GM12878 (cell line): ENCODE measurements around the gene RAPGEF3. TPM values are rescaled to one million over a fixed set of nuclear protein-coding genes. Genes with fewer than 3 reads are reported as not detected.

Source experiments
- ATAC-seq: fragments of 200-7000 bp; cut with Tn5 transposase; 3 replicates; pipeline ENCODE4 v1.9.1; 2020; ENCODE audit warnings: mild to moderate bottlenecking, moderate library complexity
- BruUV-seq: library from RNA; stranded (reverse); fragments of 400-500 nt; replicated peaks from 2 replicates; lab custom pipeline; 2021; lab: Mats Ljungman, UMichigan
- CTCF ChIA-PET: fragments of 300-600 bp; sonication (Branson Sonifier 250); formaldehyde crosslinking; extraction: SDS; loops from one replicate; lab custom pipeline; 2021; ENCODE audit warnings: inconsistent platforms; lab: Yijun Ruan, JAX
- POLR2A ChIA-PET: fragments of 350-600 bp; formaldehyde crosslinking; extraction: SDS; loops from one replicate; lab custom pipeline; 2021; ENCODE audit warnings: inconsistent platforms; lab: Charles Lee
- RAD21 ChIA-PET: fragments of 300-600 bp; sonication (Branson Sonifier 250); formaldehyde crosslinking; loops from one replicate; lab custom pipeline; 2023; ENCODE audit warnings: antibody characterized with exemption; ENCODE audit not compliant: unreplicated experiment; lab: Charles Lee
- SMC1A ChIA-PET: fragments of 300-600 bp; sonication (Branson Sonifier 250); formaldehyde crosslinking; loops from one replicate; lab custom pipeline; 2023; ENCODE audit not compliant: unreplicated experiment, uncharacterized antibody; lab: Charles Lee
- DNase-seq: peaks from one replicate; pipeline ENCODE4 v3.0.0-alpha.2; 2011; ENCODE audit warnings: low read depth, low spot score
- FAIRE-seq: peaks from 3 replicates; lab custom pipeline; 2011; peaks lifted over from hg19 to GRCh38; lab: Jason Lieb, UNC
- H2AFZ ChIP-seq: 2 replicates; pipeline ENCODE4 v1.6.0; 2011; ENCODE audit warnings: low read depth, low read length, control low read depth; ENCODE audit not compliant: control insufficient read depth
- H3K27ac ChIP-seq: 2 replicates; pipeline ENCODE4 v1.5.1; 2011; ENCODE audit warnings: control low read depth; ENCODE audit not compliant: control insufficient read depth, insufficient read depth
- H3K27me3 ChIP-seq, 2 experiments: replicated peaks in 1 of 2; 2 replicates each; pipeline versions ENCODE4 v1.6.0 to v1.6.1; 2011; ENCODE audit warnings: low read length in 1 of 2; ENCODE audit not compliant: control insufficient read depth in 2 of 2, insufficient read depth in 2 of 2
- H3K36me3 ChIP-seq, 2 experiments: 2 replicates each; pipeline ENCODE4 v1.5.1; 2011; ENCODE audit warnings: low read length in 1 of 2; ENCODE audit not compliant: control insufficient read depth in 2 of 2, insufficient read depth in 2 of 2
- H3K4me1 ChIP-seq: 2 replicates; pipeline ENCODE4 v1.6.1; 2011; ENCODE audit warnings: mild to moderate bottlenecking, low read length, moderate library complexity, mixed read lengths; ENCODE audit not compliant: control insufficient read depth, insufficient read depth
- H3K4me2 ChIP-seq: 2 replicates; pipeline ENCODE4 v1.6.0; 2011; ENCODE audit warnings: control low read depth; ENCODE audit not compliant: control insufficient read depth, insufficient read depth
- H3K4me3 ChIP-seq: fragments of 200-600 bp; sonication (generic); 2 replicates; pipeline ENCODE4 v1.5.1; 2016
- H3K79me2 ChIP-seq: 2 replicates; pipeline ENCODE4 v1.6.0; 2011; ENCODE audit warnings: low read length; ENCODE audit not compliant: control insufficient read depth, insufficient read depth
- H3K9ac ChIP-seq: 2 replicates; pipeline ENCODE4 v1.8.0; 2011; ENCODE audit warnings: low read length, control low read depth, mixed read lengths; ENCODE audit not compliant: control insufficient read depth, insufficient read depth
- H3K9me3 ChIP-seq: replicated peaks from 3 replicates; pipeline ENCODE4 v1.5.1; 2011; ENCODE audit warnings: mild to moderate bottlenecking, low read length; ENCODE audit not compliant: control insufficient read depth, insufficient read depth
- H4K20me1 ChIP-seq: 2 replicates; pipeline ENCODE4 v1.6.0; 2011; ENCODE audit not compliant: control insufficient read depth, insufficient read depth
- ATF2 ChIP-seq: IDR thresholded peaks from 2 replicates; pipeline ENCODE4 v1.6.1; 2012; ENCODE audit warnings: low read length, inconsistent platforms
- BRCA1 ChIP-seq: IDR thresholded peaks from 2 replicates; pipeline ENCODE4 v1.6.1; 2011; ENCODE audit warnings: low read depth, low read length, improper control_type of control experiment
- CEBPB ChIP-seq, 2 experiments: fragments of 150-350 bp in 1 of 2; IDR thresholded peaks; 2 replicates each; pipeline ENCODE4 v1.6.1; 2012 to 2014; ENCODE audit warnings: low read depth in 2 of 2, low read length in 2 of 2, borderline replicate concordance in 1 of 2, inconsistent platforms in 1 of 2
- IKZF2 ChIP-seq, 2 experiments: fragments of 450-650 bp; IDR thresholded peaks; 2 replicates each; pipeline ENCODE4 v1.6.1; 2017; ENCODE audit warnings: mild to moderate bottlenecking in 2 of 2, moderate library complexity in 2 of 2
- RAD21 ChIP-seq: IDR thresholded peaks from 2 replicates; pipeline ENCODE4 v1.6.1; 2011; ENCODE audit warnings: mild to moderate bottlenecking, low read depth, low read length, moderate library complexity; ENCODE audit not compliant: insufficient read depth
- SMARCA5 ChIP-seq: fragments of 450-650 bp; IDR thresholded peaks from 2 replicates; pipeline ENCODE4 v1.6.1; 2017; ENCODE audit warnings: mild to moderate bottlenecking
- SREBF2 ChIP-seq: IDR thresholded peaks from 2 replicates; pipeline ENCODE4 v1.6.1; 2012; ENCODE audit warnings: mild to moderate bottlenecking, low read length
- WGBS: methylation state at CpG from one replicate; pipeline ENCODE4 v1.1.6; 2016; ENCODE audit warnings: low lambda C conversion rate; ENCODE audit not compliant: insufficient replicate concordance, insufficient coverage; ENCODE audit errors: missing lambda C conversion rate; 5-methylcytosine and 5-hydroxymethylcytosine counted together
- in situ Hi-C: fragments of 300-500 bp; cut with MboI; formaldehyde crosslinking; loops from 9 replicates; pipeline ENCODE4 v1.14.3; 2018; ENCODE audit warnings: mixed read lengths
- intact Hi-C: fragments of 100-400 bp; cut with micrococcal nuclease; formaldehyde crosslinking; loops from one replicate; pipeline ENCODE4 v1.14.2; 2022; ENCODE audit not compliant: unreplicated experiment
- polyA plus RNA-seq, 11 experiments: library from polyadenylated mRNA; depleted of rRNA in 4 of 11; unstranded in 6 of 11; stranded (reverse) in 5 of 11; fragments of >200 nt; fragmentation: Nextera tagmentation in 4 of 11; fragmentation: Illumina TruSeq in 1 of 11; extraction: Ambion mirVana in 4 of 11; extraction: Trizol in 1 of 11; gene quantifications; 1 replicate in 1 of 11; 2 replicates in 10 of 11; pipeline versions ENCODE4 v1.2.1 to v1.2.3, GENCODE V29; 2011 to 2016; ENCODE audit warnings: inconsistent platforms in 2 of 11, missing spikeins in 2 of 11, low read depth in 1 of 11
- total RNA-seq, 4 experiments: library from RNA; depleted of rRNA in 3 of 4; stranded (reverse); fragments of >200 nt in 3 of 4; fragmentation: Illumina TruSeq in 1 of 4; extraction: Trizol in 1 of 4; gene quantifications; 2 replicates each; pipeline versions ENCODE4 v1.2.1 to v1.2.3, GENCODE V29; 2013 to 2021

Gene RAPGEF3
- total and polyA plus RNA-seq, 10 of the 15 experiments (the other 5 are each of a cell fraction or from before 2014, with no cell fraction given), result 0.02 to 0.92 (median 0.31) TPM; not detected in 2

GRCh38 chr12:47770086-47770726 is 11.5 kb upstream of the RAPGEF3 start:
- H3K9me3 ChIP-seq, result no peaks in the 10 kb centered on the region
- WGBS, result 88% methylated on average over 3 of the region's 3 CpGs
- RAD21 ChIA-PET, result interaction anchor here (1.0 to 8.9 kb wide), 6 partner anchors 9 to 67 kb away, joined by 3 to 327 read pairs (median 37); partner anchors contain the start of gene RAPGEF3
- H3K4me2 ChIP-seq, result no peak overlapping the region
- no peak for DNase-seq
- no peaks in the 10 kb centered on the region for H3K79me2 ChIP-seq
- CTCF ChIA-PET, result interaction anchor here (0.9 to 19.3 kb wide), 10 partner anchors 9 to 179 kb away, joined by 3 to 814 read pairs (median 26); partner anchors contain the start of genes ENDOU and RAPGEF3
- no peak overlapping the region for H3K27ac ChIP-seq
- no peak overlapping the region for H2AFZ ChIP-seq
- H3K9ac ChIP-seq, result no peak overlapping the region
- no peak for FAIRE-seq
- H3K36me3 ChIP-seq, result no peaks in the 10 kb centered on the region
- H4K20me1 ChIP-seq, result no peaks in the 10 kb centered on the region
- ATAC-seq, result no peak
- no TSS peak for BruUV-seq
- H3K27me3 ChIP-seq, result no peaks in the 10 kb centered on the region
- POLR2A ChIA-PET, result interaction anchor here (5.7 kb wide), 1 partner anchor 28 kb away, joined by 40 read pairs; no protein-coding TSS in a partner anchor
- H3K4me3 ChIP-seq, result no peak overlapping the region
- intact Hi-C loops (loop anchor here (10.0 kb wide), 1 partner anchor 735 kb away; no protein-coding TSS in a partner anchor), in situ Hi-C loops (no loop called here)
- peaks cover 12% of the 10 kb centered on the region; the same call in 1 of the 2 replicates for H3K4me1 ChIP-seq
- no peak for TF ChIP-seq BRCA1
- TF ChIP-seq ATF2, result no peak
- no peak for TF ChIP-seq SMARCA5
- TF ChIP-seq IKZF2 (IDR thresholded peaks at IDR 0.05), result no peak
- no peak; a peak in 1 of 4 replicates for TF ChIP-seq CEBPB (IDR thresholded peaks at IDR 0.05; ENCODE audit: borderline replicate concordance in 1 of 2, low read depth in 2 of 2, low read length in 2 of 2)
- no peak for TF ChIP-seq SREBF2
- no peak for TF ChIP-seq RAD21
- SMC1A ChIA-PET, result interaction anchor here (1.1 to 7.2 kb wide), 8 partner anchors 14 to 67 kb away, joined by 3 to 267 read pairs (median 7); partner anchors contain the start of gene RAPGEF3
